Calu3 (cell line): Measurements from ENCODE around the gene MXRA8. TPM values are rescaled to one million over a fixed set of nuclear protein-coding genes. Genes with fewer than 3 reads are reported as not detected.
A peak's percentile ranks its signal among the peaks of the same experiment; 100 is the strongest.

Experiments used
- BruUV-seq: library from RNA; stranded (reverse); fragments of 400-500 nt; replicated peaks from 2 replicates; lab custom pipeline; 2021; lab: Mats Ljungman, UMichigan
- CTCF ChIA-PET: fragments of 300-600 bp; sonication (Branson Sonifier 250); formaldehyde crosslinking; loops from one replicate; lab custom pipeline; 2022; ENCODE audit warnings: antibody characterized with exemption; lab: Charles Lee
- DNase-seq: peaks from one replicate; pipeline ENCODE4 v3.0.0; 2022
- H3K27ac Mint-ChIP-seq: one replicate; pipeline ENCODE4 v1.8.0; 2022; ENCODE audit warnings: mixed read lengths; ENCODE audit not compliant: unreplicated experiment
- H3K27me3 Mint-ChIP-seq: one replicate; pipeline ENCODE4 v1.8.0; 2022; ENCODE audit warnings: mixed read lengths; ENCODE audit not compliant: unreplicated experiment
- H3K36me3 Mint-ChIP-seq: one replicate; pipeline ENCODE4 v1.8.0; 2022; ENCODE audit warnings: mild to moderate bottlenecking, moderate library complexity, mixed read lengths; ENCODE audit not compliant: insufficient read depth, unreplicated experiment
- H3K4me1 Mint-ChIP-seq: one replicate; pipeline ENCODE4 v1.8.0; 2022; ENCODE audit warnings: mild to moderate bottlenecking, low read depth, mixed read lengths; ENCODE audit not compliant: unreplicated experiment
- H3K4me3 Mint-ChIP-seq: one replicate; pipeline ENCODE4 v1.8.0; 2022; ENCODE audit warnings: mild to moderate bottlenecking, low read depth, moderate library complexity, mixed read lengths; ENCODE audit not compliant: unreplicated experiment
- H3K9me3 Mint-ChIP-seq: one replicate; pipeline ENCODE4 v1.8.0; 2022; ENCODE audit warnings: low read depth, mixed read lengths; ENCODE audit not compliant: unreplicated experiment
- CTCF ChIP-seq: fragments of 200-600 bp; IDR thresholded peaks from one replicate; pipeline ENCODE4 v1.8.0; 2022; ENCODE audit warnings: antibody characterized with exemption; ENCODE audit not compliant: unreplicated experiment
- intact Hi-C: fragments of 100-400 bp; cut with micrococcal nuclease; formaldehyde crosslinking; loops from one replicate; pipeline ENCODE4 v1.10.0; 2022; ENCODE audit not compliant: unreplicated experiment
- total RNA-seq: library from RNA; stranded (reverse); gene quantifications from 2 replicates; pipeline ENCODE4 v1.2.3, GENCODE V29; 2022

The MXRA8 gene
- total RNA-seq, 1 experiment from 2014 or later: not detected

DNA sequence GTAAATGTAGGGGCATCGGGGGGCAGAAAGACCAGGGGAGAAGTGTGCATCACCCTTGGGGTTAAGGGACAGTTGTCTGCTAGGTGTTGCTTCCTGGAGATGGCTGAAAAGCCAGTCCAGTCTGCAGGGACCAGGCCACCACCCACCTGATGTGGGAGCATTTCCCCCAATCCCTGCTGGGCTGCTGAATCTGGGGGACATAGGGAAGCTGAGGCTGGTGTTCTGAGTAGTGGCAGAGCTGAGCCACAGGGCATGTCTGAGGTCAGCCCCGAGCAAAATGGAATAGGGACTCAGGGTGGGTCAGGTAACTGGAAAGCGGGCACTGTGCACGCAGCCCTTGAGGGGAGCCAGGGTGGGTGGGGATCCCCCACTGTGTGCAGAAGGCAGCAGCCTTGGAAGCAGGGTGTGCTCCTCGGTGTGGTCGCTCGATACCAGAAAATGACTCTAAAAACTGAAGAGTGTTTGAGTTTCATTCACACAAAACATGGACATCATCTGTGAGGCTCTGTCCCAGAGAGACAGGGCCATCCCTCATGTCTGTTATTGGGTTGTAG is 43.2 kb upstream of the MXRA8 start:
- intact Hi-C loops: no loop called here
- no peaks in the 10 kb centered on the region for H3K9me3 Mint-ChIP-seq
- CTCF ChIA-PET: interaction anchor here (0.6 kb wide), 1 partner anchor 104 kb away, joined by 3 read pairs; no protein-coding TSS in a partner anchor
- H3K4me1 Mint-ChIP-seq: no peaks in the 10 kb centered on the region
- no peak overlapping the region for H3K27ac Mint-ChIP-seq
- H3K27me3 Mint-ChIP-seq: no peaks in the 10 kb centered on the region
- peaks cover 87% of the 10 kb centered on the region for H3K36me3 Mint-ChIP-seq
- DNase-seq: no peak
- no peak for TF ChIP-seq CTCF
- BruUV-seq: no TSS peak
- H3K4me3 Mint-ChIP-seq: peak overlapping the region; percentile 84

- Mint-ChIP-seq H3K36me3 (peaks cover 80% of the 10 kb centered on the region), H3K9me3 (no peaks in the 10 kb centered on the region), H3K27me3 (no peaks in the 10 kb centered on the region), H3K27ac (peak overlapping the region; percentile 90), H3K4me3 (peak overlapping the region; percentile 84), H3K4me1 (no peaks in the 10 kb centered on the region)
- BruUV-seq: TSS peak; percentile 56
- DNase-seq: no peak
- CTCF ChIA-PET: no interaction called here
- no peak for TF ChIP-seq CTCF
- intact Hi-C loops: no loop called here
These were observed 42.5 kb upstream of the MXRA8 start for GRCh38 chr1:1400576-1401456.

DNA sequence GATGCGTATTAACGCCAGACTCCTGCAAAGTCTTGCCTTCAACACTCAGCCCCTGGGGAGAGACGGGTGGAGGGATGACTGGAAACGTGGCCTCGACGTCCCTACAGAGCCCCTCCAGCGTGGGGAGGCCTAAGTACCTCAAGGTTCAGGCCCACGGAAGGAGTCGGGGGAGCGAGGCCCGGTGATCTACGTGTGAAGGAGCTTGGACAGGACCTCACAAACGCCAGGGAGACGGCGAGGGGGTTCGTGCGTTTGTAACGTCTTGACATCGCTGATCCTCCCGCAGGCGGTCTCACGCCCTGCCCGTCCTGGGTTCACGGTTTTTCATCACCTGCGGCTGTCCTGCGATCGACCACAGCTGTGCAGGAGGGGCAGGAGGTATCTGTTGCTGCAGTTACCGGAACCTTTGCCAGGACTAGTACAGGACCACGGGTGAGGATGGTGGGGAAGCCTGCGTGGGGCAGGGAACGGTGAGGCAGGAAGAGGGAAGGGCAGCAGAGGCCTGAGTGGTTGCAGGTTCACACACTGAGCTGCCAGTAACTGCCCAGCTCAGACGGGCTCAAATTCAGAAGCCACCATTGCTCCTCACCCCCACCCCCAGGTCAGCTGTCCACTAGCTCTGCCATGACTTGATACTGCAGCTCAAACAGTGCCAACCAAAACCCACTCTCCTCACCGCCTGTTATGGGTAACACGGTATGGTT is 41.7 kb upstream of the MXRA8 start:
- peak overlapping the region; percentile 90 for H3K27ac Mint-ChIP-seq
- peak overlapping the region; percentile 84 for H3K4me3 Mint-ChIP-seq
- H3K27me3 Mint-ChIP-seq: no peaks in the 10 kb centered on the region
- DNase-seq: no peak
- BruUV-seq: no TSS peak
- H3K9me3 Mint-ChIP-seq: no peaks in the 10 kb centered on the region
- TF ChIP-seq CTCF: no peak
- intact Hi-C loops: no loop called here
- no peaks in the 10 kb centered on the region for H3K4me1 Mint-ChIP-seq
- CTCF ChIA-PET: no interaction called here
- H3K36me3 Mint-ChIP-seq: peaks cover 81% of the 10 kb centered on the region

- peak within 1 kb of the TSS; percentile 90 for H3K27ac Mint-ChIP-seq
- BruUV-seq: no TSS peak
- H3K4me1 Mint-ChIP-seq: no peaks in the 10 kb centered on the region
- H3K27me3 Mint-ChIP-seq: no peaks in the 10 kb centered on the region
- H3K9me3 Mint-ChIP-seq: no peaks in the 10 kb centered on the region
- no peak for TF ChIP-seq CTCF
- peaks cover 82% of the 10 kb centered on the region for H3K36me3 Mint-ChIP-seq
- peak; percentile 98 for DNase-seq
- CTCF ChIA-PET: interaction anchor here (0.6 to 1.2 kb wide), 6 partner anchors 24 to 484 kb away, joined by 3 to 8 read pairs (median 4); partner anchors contain the start of gene AURKAIP1
- peak within 1 kb of the TSS; percentile 84 for H3K4me3 Mint-ChIP-seq
- intact Hi-C loops: no loop called here
These were observed 41.0 kb upstream of the MXRA8 start, which contains the start of gene CCNL2 for GRCh38 chr1:1399187-1399871. Gene CCNL2 (minus strand): TSS chr1:1399335. CDS start chr1:1399306, 29 bp downstream.
